ENCODE data around the gene KLRC3.
"Not testable (repeated sequence)": the region's sequence is repeated elsewhere in the genome, so short reads cannot be mapped to it uniquely, and the experiment has no call there.

The KLRC3 gene

GRCh38 chr12:10398168-10398567 is 22.2 kb downstream of the KLRC3 start:
- no peak overlapping the region for H3K4me3 ChIP-seq (ENCODE audit: low read depth in 1 of 2, low read length in 2 of 2)
- no peaks in the 10 kb centered on the region for H3K27me3 ChIP-seq (ENCODE audit: low read depth, low read length)
- no peaks in the 10 kb centered on the region for H3K36me3 ChIP-seq (ENCODE audit: control insufficient read depth in 1 of 2, insufficient read depth in 2 of 2, low read length in 2 of 2)
- no peak overlapping the region for H3K27ac ChIP-seq (ENCODE audit: low read length)
- no peaks in the 10 kb centered on the region for H3K9me3 ChIP-seq (ENCODE audit: control insufficient read depth in 1 of 2, low read length in 2 of 2)
- peaks cover 0 to 7% of the 10 kb centered on the region in 2 donors for H3K4me1 ChIP-seq (ENCODE audit: control insufficient read depth in 1 of 2, insufficient read depth in 2 of 2, low read length in 2 of 2)

DNA sequence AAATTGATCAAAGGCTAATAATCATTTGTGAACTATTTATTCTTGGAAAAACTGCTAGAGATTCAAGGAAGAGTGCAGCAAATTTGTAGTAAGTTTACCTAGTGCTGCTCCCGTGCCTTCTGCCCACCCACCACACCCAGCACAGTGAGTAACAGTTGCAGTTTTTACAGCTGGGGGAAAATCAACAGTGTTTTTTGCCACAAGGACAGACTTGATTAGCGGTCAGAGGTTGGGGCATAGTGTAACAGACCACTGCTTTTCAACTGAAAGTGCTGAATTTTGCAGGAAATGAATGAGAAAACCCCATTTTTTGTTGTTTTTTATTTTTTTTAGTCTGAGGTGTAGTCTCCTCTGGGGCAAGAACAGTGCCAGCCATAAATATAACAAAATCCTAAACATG is 23.1 kb downstream of the KLRC3 start:
- Histone ChIP-seq H3K27ac (ENCODE audit: low read length) (no peak overlapping the region), H3K27me3 (ENCODE audit: low read depth, low read length) (no peaks in the 10 kb centered on the region), H3K9me3 (ENCODE audit: control insufficient read depth in 1 of 2, low read length in 2 of 2) (no peaks in the 10 kb centered on the region), H3K4me1 (ENCODE audit: control insufficient read depth in 1 of 2, insufficient read depth in 2 of 2, low read length in 2 of 2) (peaks cover 0 to 7% of the 10 kb centered on the region in 2 donors), H3K4me3 (ENCODE audit: low read depth in 1 of 2, low read length in 2 of 2) (no peak overlapping the region), H3K36me3 (ENCODE audit: control insufficient read depth in 1 of 2, insufficient read depth in 2 of 2, low read length in 2 of 2) (no peaks in the 10 kb centered on the region)

- H3K9me3 ChIP-seq (ENCODE audit: control insufficient read depth in 1 of 2, low read length in 2 of 2); H3K36me3 ChIP-seq (ENCODE audit: control insufficient read depth in 1 of 2, insufficient read depth in 2 of 2, low read length in 2 of 2); H3K4me1 ChIP-seq (ENCODE audit: control insufficient read depth in 1 of 2, insufficient read depth in 2 of 2, low read length in 2 of 2); H3K4me3 ChIP-seq (ENCODE audit: low read depth in 1 of 2, low read length in 2 of 2); H3K27me3 ChIP-seq (ENCODE audit: low read depth, low read length); H3K27ac ChIP-seq (ENCODE audit: low read length): not testable (repeated sequence)
Observed at GRCh38 chr12:10396176-10396575, 24.2 kb downstream of the KLRC3 start.

GRCh38 chr12:10395390-10395998 is 24.9 kb downstream of the KLRC3 start:
- H3K4me3 ChIP-seq (ENCODE audit: low read depth in 1 of 2, low read length in 2 of 2): peak overlapping the region; percentile 13 to 25
- no peaks in the 10 kb centered on the region for H3K36me3 ChIP-seq (ENCODE audit: control insufficient read depth in 1 of 2, insufficient read depth in 2 of 2, low read length in 2 of 2)
- peaks cover 4 to 7% of the 10 kb centered on the region in 2 donors for H3K4me1 ChIP-seq (ENCODE audit: control insufficient read depth in 1 of 2, insufficient read depth in 2 of 2, low read length in 2 of 2)
- H3K27ac ChIP-seq (ENCODE audit: low read length): peak overlapping the region; percentile 77
- H3K9me3 ChIP-seq (ENCODE audit: control insufficient read depth in 1 of 2, low read length in 2 of 2): no peaks in the 10 kb centered on the region
- H3K27me3 ChIP-seq (ENCODE audit: low read depth, low read length): no peaks in the 10 kb centered on the region

- H3K27me3 ChIP-seq (ENCODE audit: low read depth, low read length); H3K4me3 ChIP-seq (ENCODE audit: low read depth in 1 of 2, low read length in 2 of 2); H3K9me3 ChIP-seq (ENCODE audit: control insufficient read depth in 1 of 2, low read length in 2 of 2); H3K4me1 ChIP-seq (ENCODE audit: control insufficient read depth in 1 of 2, insufficient read depth in 2 of 2, low read length in 2 of 2); H3K36me3 ChIP-seq (ENCODE audit: control insufficient read depth in 1 of 2, insufficient read depth in 2 of 2, low read length in 2 of 2): not testable (repeated sequence)
- H3K27ac ChIP-seq (ENCODE audit: low read length): peak overlapping the region; percentile 77
Observed at GRCh38 chr12:10394531-10395152, 25.8 kb downstream of the KLRC3 start.

DNA sequence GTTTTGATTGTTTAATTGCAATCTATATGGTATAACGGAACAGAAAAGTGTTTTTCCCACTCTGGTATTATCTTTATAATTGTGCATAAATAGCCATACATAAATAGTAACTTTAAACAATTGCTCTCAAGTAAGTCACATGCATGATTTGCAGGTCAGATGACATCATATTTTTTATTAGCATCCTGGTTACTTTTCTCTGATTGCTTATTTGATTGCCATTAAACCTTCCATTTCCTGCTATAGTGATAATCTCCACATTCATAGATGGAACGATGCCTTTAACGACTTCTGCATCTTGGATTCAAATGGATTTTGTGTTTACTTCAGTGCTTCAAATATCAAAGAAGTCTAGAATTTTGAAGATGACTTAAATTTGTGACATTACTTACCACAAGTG is 27.1 kb downstream of the KLRC3 start:
- Histone ChIP-seq H3K4me3 (ENCODE audit: low read depth in 1 of 2, low read length in 2 of 2) (no peak overlapping the region), H3K9me3 (ENCODE audit: control insufficient read depth in 1 of 2, low read length in 2 of 2) (no peaks in the 10 kb centered on the region), H3K27ac (ENCODE audit: low read length) (no peak overlapping the region), H3K4me1 (ENCODE audit: control insufficient read depth in 1 of 2, insufficient read depth in 2 of 2, low read length in 2 of 2) (peaks cover 4 to 7% of the 10 kb centered on the region in 2 donors), H3K36me3 (ENCODE audit: control insufficient read depth in 1 of 2, insufficient read depth in 2 of 2, low read length in 2 of 2) (no peaks in the 10 kb centered on the region), H3K27me3 (ENCODE audit: low read depth, low read length) (no peaks in the 10 kb centered on the region)

- peak overlapping the region; percentile 36 for H3K27ac ChIP-seq (ENCODE audit: low read length)
- no peaks in the 10 kb centered on the region for H3K9me3 ChIP-seq (ENCODE audit: control insufficient read depth in 1 of 2, low read length in 2 of 2)
- H3K4me1 ChIP-seq (ENCODE audit: control insufficient read depth in 1 of 2, insufficient read depth in 2 of 2, low read length in 2 of 2): peaks cover 4 to 7% of the 10 kb centered on the region in 2 donors
- no peak overlapping the region for H3K4me3 ChIP-seq (ENCODE audit: low read depth in 1 of 2, low read length in 2 of 2)
- no peaks in the 10 kb centered on the region for H3K27me3 ChIP-seq (ENCODE audit: low read depth, low read length)
- H3K36me3 ChIP-seq (ENCODE audit: control insufficient read depth in 1 of 2, insufficient read depth in 2 of 2, low read length in 2 of 2): no peaks in the 10 kb centered on the region
Observed at GRCh38 chr12:10392394-10392930, 27.9 kb downstream of the KLRC3 start.

DNA sequence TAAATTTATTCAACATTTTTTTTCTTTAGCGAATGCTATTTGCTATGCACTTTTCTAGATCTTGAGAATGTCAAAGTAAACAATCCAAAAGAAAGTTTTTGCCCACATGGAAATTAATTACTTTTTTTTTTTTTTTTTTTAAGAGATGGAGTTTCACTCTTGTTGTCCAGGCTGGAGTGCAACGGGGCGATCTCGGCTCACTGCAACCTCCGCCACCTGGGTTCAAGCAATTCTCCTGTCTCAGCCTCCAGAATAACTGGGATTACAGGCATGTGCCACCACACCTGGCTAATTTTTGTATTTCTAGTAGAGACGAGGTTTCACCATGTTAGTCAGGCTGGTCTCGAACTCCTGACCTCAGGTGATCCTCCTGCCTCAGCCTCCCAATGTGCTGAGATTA is 29.4 kb downstream of the KLRC3 start:
- not testable (repeated sequence) for H3K4me3 ChIP-seq (ENCODE audit: low read depth in 1 of 2, low read length in 2 of 2); H3K27ac ChIP-seq (ENCODE audit: low read length); H3K4me1 ChIP-seq (ENCODE audit: control insufficient read depth in 1 of 2, insufficient read depth in 2 of 2, low read length in 2 of 2); H3K36me3 ChIP-seq (ENCODE audit: control insufficient read depth in 1 of 2, insufficient read depth in 2 of 2, low read length in 2 of 2); H3K27me3 ChIP-seq (ENCODE audit: low read depth, low read length); H3K9me3 ChIP-seq (ENCODE audit: control insufficient read depth in 1 of 2, low read length in 2 of 2)

- H3K27me3 ChIP-seq (ENCODE audit: low read depth, low read length): no peaks in the 10 kb centered on the region
- H3K27ac ChIP-seq (ENCODE audit: low read length): no peak within 1 kb of the TSS
- H3K4me1 ChIP-seq (ENCODE audit: control insufficient read depth in 1 of 2, insufficient read depth in 2 of 2, low read length in 2 of 2): peaks cover 0 to 4% of the 10 kb centered on the region in 2 donors
- H3K36me3 ChIP-seq (ENCODE audit: control insufficient read depth in 1 of 2, insufficient read depth in 2 of 2, low read length in 2 of 2): no peaks in the 10 kb centered on the region
- no peaks in the 10 kb centered on the region for H3K9me3 ChIP-seq (ENCODE audit: control insufficient read depth in 1 of 2, low read length in 2 of 2)
- H3K4me3 ChIP-seq (ENCODE audit: low read depth in 1 of 2, low read length in 2 of 2): no peak within 1 kb of the TSS
Observed at GRCh38 chr12:10389904-10390303, 30.5 kb downstream of the KLRC3 start, which contains the start of gene KLRK1. Gene KLRK1 (minus strand): TSS chr12:10390041. CDS start chr12:10388810, 1,231 bp downstream.

DNA sequence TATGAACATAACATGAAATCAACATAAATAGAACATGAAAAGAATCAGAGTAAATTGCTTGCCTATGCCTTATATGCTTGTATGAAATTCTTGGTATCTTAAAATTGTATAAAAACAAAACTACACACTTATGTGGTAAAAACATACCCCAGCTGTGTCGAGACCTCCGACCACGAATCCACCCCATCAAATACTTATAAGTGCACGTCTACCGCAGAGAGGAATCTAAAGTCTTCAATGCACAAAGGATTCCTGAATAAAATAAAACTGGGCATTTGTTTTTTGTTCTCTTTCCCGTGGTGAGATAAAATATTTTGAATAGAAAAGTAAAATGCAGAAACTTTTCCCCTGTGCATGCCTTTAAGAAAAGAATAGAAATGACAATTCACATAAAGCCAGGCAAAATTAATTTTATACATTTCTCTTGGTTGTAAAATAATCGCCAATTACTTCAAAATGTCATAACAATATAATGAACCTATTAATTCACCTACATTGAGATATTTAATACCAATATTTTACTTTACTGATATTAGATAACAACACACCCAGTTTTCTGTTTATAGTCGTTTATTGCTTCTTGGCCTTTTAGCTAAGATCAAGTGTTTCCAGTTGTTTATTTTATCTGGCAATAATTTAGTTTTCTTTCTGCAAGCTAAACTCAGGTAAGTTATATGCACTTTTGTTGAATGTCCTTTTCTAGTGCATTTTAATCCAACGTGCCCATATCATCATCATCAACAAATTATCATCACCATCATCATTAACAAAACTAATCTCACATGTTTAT is 31.6 kb downstream of the KLRC3 start:
- Histone ChIP-seq H3K27me3 (ENCODE audit: low read depth, low read length) (no peaks in the 10 kb centered on the region), H3K27ac (ENCODE audit: low read length) (no peak overlapping the region), H3K4me3 (ENCODE audit: low read depth in 1 of 2, low read length in 2 of 2) (no peak overlapping the region), H3K9me3 (ENCODE audit: control insufficient read depth in 1 of 2, low read length in 2 of 2) (no peaks in the 10 kb centered on the region), H3K4me1 (ENCODE audit: control insufficient read depth in 1 of 2, insufficient read depth in 2 of 2, low read length in 2 of 2) (peaks cover 0 to 4% of the 10 kb centered on the region in 2 donors), H3K36me3 (ENCODE audit: control insufficient read depth in 1 of 2, insufficient read depth in 2 of 2, low read length in 2 of 2) (no peaks in the 10 kb centered on the region)

GRCh38 chr12:10387498-10387897 is 32.9 kb downstream of the KLRC3 start:
- not testable (repeated sequence) for H3K4me1 ChIP-seq (ENCODE audit: control insufficient read depth in 1 of 2, insufficient read depth in 2 of 2, low read length in 2 of 2); H3K4me3 ChIP-seq (ENCODE audit: low read depth in 1 of 2, low read length in 2 of 2); H3K9me3 ChIP-seq (ENCODE audit: control insufficient read depth in 1 of 2, low read length in 2 of 2); H3K27ac ChIP-seq (ENCODE audit: low read length); H3K36me3 ChIP-seq (ENCODE audit: control insufficient read depth in 1 of 2, insufficient read depth in 2 of 2, low read length in 2 of 2); H3K27me3 ChIP-seq (ENCODE audit: low read depth, low read length)
